PC-3 (cell line): ENCODE data around the gene FMO2. TPM values are rescaled to one million over a fixed set of nuclear protein-coding genes. Genes with fewer than 3 reads are reported as not detected.

Experiments
- ATAC-seq: fragments of 200-7000 bp; cut with Tn5 transposase; 2 replicates; pipeline ENCODE4 v1.9.1; 2020; ENCODE audit warnings: mild to moderate bottlenecking, moderate library complexity
- BruUV-seq: library from RNA; stranded (reverse); fragments of 400-500 nt; replicated peaks from 2 replicates; lab custom pipeline; 2021; lab: Mats Ljungman, UMichigan
- CTCF ChIA-PET: fragments of 300-600 bp; sonication (Branson Sonifier 250); formaldehyde crosslinking; loops from one replicate; lab custom pipeline; 2022; ENCODE audit warnings: antibody characterized with exemption; lab: Charles Lee
- POLR2A ChIA-PET: fragments of 300-600 bp; sonication (Branson Sonifier 250); formaldehyde crosslinking; loops from one replicate; lab custom pipeline; 2022; ENCODE audit warnings: antibody characterized with exemption; ENCODE audit not compliant: unreplicated experiment; lab: Charles Lee
- DNase-seq: peaks from one replicate; pipeline ENCODE4 v3.0.0-alpha.2; 2015
- H2AFZ ChIP-seq: fragments of 300-600 bp; sonication (generic); 2 replicates; pipeline ENCODE4 v1.6.0; 2016; ENCODE audit warnings: antibody characterized with exemption, low read length
- H3F3A ChIP-seq: fragments of 300-600 bp; sonication (generic); one replicate; pipeline ENCODE4 v1.6.0; 2017; ENCODE audit warnings: antibody characterized with exemption, low read length, control low read depth, mild to moderate bottlenecking; ENCODE audit not compliant: unreplicated experiment
- H3K27ac ChIP-seq: fragments of 300-600 bp; sonication (generic); 2 replicates; pipeline ENCODE4 v1.5.1; 2016; ENCODE audit warnings: mild to moderate bottlenecking, low read length
- H3K27me3 ChIP-seq: fragments of 300-600 bp; sonication (generic); 2 replicates; pipeline ENCODE4 v1.6.1; 2016; ENCODE audit warnings: low read length, mixed read lengths
- H3K36me3 ChIP-seq: fragments of 300-600 bp; sonication (generic); 2 replicates; pipeline ENCODE4 v1.6.1; 2016; ENCODE audit warnings: low read depth, mixed run types, low read length, mixed read lengths
- H3K4me1 ChIP-seq: fragments of 300-600 bp; sonication (generic); 2 replicates; pipeline ENCODE4 v1.5.1; 2016; ENCODE audit warnings: low read length; ENCODE audit not compliant: insufficient read depth
- H3K4me2 ChIP-seq: fragments of 300-600 bp; sonication (generic); 2 replicates; pipeline ENCODE4 v1.6.0; 2016; ENCODE audit warnings: low read length
- H3K4me3 ChIP-seq: fragments of 300-600 bp; sonication (generic); 2 replicates; pipeline ENCODE4 v1.5.1; 2016; ENCODE audit warnings: mild to moderate bottlenecking, low read length, mixed read lengths
- H3K79me2 ChIP-seq: fragments of 300-600 bp; sonication (generic); 2 replicates; pipeline ENCODE4 v1.6.1; 2017; ENCODE audit warnings: low read length, mixed read lengths
- H3K9ac ChIP-seq: fragments of 300-600 bp; sonication (generic); 2 replicates; pipeline ENCODE4 v1.6.0; 2016; ENCODE audit warnings: mild to moderate bottlenecking, low read length
- H3K9me2 ChIP-seq: fragments of 300-600 bp; sonication (generic); replicated peaks from 2 replicates; pipeline ENCODE4 v1.6.1; 2016; ENCODE audit warnings: mixed run types, low read length, mixed read lengths
- H3K9me3 ChIP-seq: fragments of 300-600 bp; sonication (generic); 2 replicates; pipeline ENCODE4 v1.6.1; 2016; ENCODE audit warnings: low read length, mixed read lengths
- H4K20me1 ChIP-seq: fragments of 300-600 bp; sonication (generic); 2 replicates; pipeline ENCODE4 v1.6.1; 2016; ENCODE audit warnings: low read length, mixed read lengths
- CTCF ChIP-seq: fragments of 300-600 bp; sonication (generic); conservative IDR thresholded peaks from 2 replicates; pipeline ENCODE4 v1.5.1; 2017; ENCODE audit warnings: antibody characterized with exemption, low read depth, mild to moderate bottlenecking, low read length
- EZH2 ChIP-seq: fragments of 300-600 bp; sonication (generic); IDR thresholded peaks from one replicate; pipeline ENCODE4 v1.6.1; 2017; ENCODE audit warnings: antibody characterized with exemption, mild to moderate bottlenecking, low read length; ENCODE audit not compliant: unreplicated experiment
- EZH2phosphoT487 ChIP-seq: fragments of 300-600 bp; sonication (generic); IDR thresholded peaks from 2 replicates; pipeline ENCODE4 v1.6.1; 2018; ENCODE audit warnings: mild to moderate bottlenecking, antibody characterized with exemption, low read length, borderline replicate concordance
- intact Hi-C: fragments of 100-400 bp; cut with micrococcal nuclease; formaldehyde crosslinking; loops from 2 replicates; pipeline ENCODE4 v1.9.0; 2023
- total RNA-seq: library from RNA; depleted of rRNA; stranded (reverse); fragments of >200 nt; gene quantifications from 2 replicates; pipeline ENCODE4 v1.2.3, GENCODE V29; 2014

Gene FMO2
- total RNA-seq, 1 experiment from 2014 or later, result not detected

DNA sequence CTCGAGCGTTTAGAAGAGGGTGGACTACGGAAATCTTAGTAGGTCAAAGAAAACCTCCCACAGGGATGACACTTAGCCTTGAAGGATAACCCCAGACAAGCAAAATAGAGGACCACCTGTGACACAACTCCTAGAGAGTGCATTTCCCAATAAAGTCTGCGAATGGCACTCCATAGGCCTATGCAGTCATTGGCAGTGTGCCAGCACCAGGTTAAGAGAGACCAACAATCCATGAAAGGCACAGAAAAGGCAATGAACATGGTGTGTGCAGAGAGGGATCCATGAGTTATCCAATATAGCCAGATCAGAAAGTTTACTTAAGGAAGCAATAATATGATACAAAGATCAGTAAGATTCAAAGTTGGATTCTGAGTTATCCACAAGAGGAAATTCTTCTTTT, 45.2 kb upstream of the FMO2 start:
- intact Hi-C loops, result no loop called here
- Histone ChIP-seq H3K9me2 (no peaks in the 10 kb centered on the region), H3F3A (no peaks in the 10 kb centered on the region), H3K79me2 (no peaks in the 10 kb centered on the region), H3K36me3 (no peaks in the 10 kb centered on the region), H2AFZ (no peak overlapping the region), H3K4me1 (no peaks in the 10 kb centered on the region), H3K4me2 (no peak overlapping the region), H3K27me3 (peaks cover 67% of the 10 kb centered on the region), H3K9me3 (no peaks in the 10 kb centered on the region), H3K27ac (no peak overlapping the region), H3K4me3 (no peak overlapping the region), H4K20me1 (no peaks in the 10 kb centered on the region), H3K9ac (no peak overlapping the region)
- CTCF ChIA-PET, result no interaction called here
- DNase-seq, result no peak
- ATAC-seq, result no peak
- BruUV-seq, result no TSS peak
- POLR2A ChIA-PET, result no interaction called here
- TF ChIP-seq CTCF (no peak), EZH2 (no peak), EZH2phosphoT487 (no peak)

GRCh38 chr1:171140401-171140800, 44.7 kb upstream of the FMO2 start:
- H3K27me3 ChIP-seq, result peaks cover 68% of the 10 kb centered on the region
- H4K20me1 ChIP-seq, result no peaks in the 10 kb centered on the region
- BruUV-seq, result no TSS peak
- no peak for ATAC-seq
- POLR2A ChIA-PET, result no interaction called here
- H3K4me3 ChIP-seq, result no peak overlapping the region
- CTCF ChIA-PET, result no interaction called here
- H3K79me2 ChIP-seq, result no peaks in the 10 kb centered on the region
- no peaks in the 10 kb centered on the region for H3K36me3 ChIP-seq
- intact Hi-C loops, result no loop called here
- no peak overlapping the region for H2AFZ ChIP-seq
- no peak for DNase-seq
- H3K4me2 ChIP-seq, result no peak overlapping the region
- no peaks in the 10 kb centered on the region for H3K9me3 ChIP-seq
- no peak overlapping the region for H3K27ac ChIP-seq
- TF ChIP-seq CTCF, result no peak
- no peak for TF ChIP-seq EZH2phosphoT487
- no peak for TF ChIP-seq EZH2
- no peaks in the 10 kb centered on the region for H3K4me1 ChIP-seq
- H3K9ac ChIP-seq, result no peak overlapping the region
- no peaks in the 10 kb centered on the region for H3K9me2 ChIP-seq
- H3F3A ChIP-seq, result no peaks in the 10 kb centered on the region

- Histone ChIP-seq H3K4me1 (no peaks in the 10 kb centered on the region), H2AFZ (no peak overlapping the region), H3K27ac (no peak overlapping the region), H3K27me3 (peaks cover 69% of the 10 kb centered on the region), H3K9me3 (no peaks in the 10 kb centered on the region), H3K4me2 (no peak overlapping the region), H3K4me3 (no peak overlapping the region), H3K36me3 (no peaks in the 10 kb centered on the region), H3K79me2 (no peaks in the 10 kb centered on the region), H3K9me2 (no peaks in the 10 kb centered on the region), H3F3A (no peaks in the 10 kb centered on the region), H4K20me1 (no peaks in the 10 kb centered on the region), H3K9ac (no peak overlapping the region)
- no peak for TF ChIP-seq EZH2phosphoT487
- TF ChIP-seq EZH2, result no peak
- TF ChIP-seq CTCF, result no peak
- no peak for DNase-seq
- ChIA-PET CTCF (no interaction called here), POLR2A (no interaction called here)
- intact Hi-C loops, result no loop called here
- no peak for ATAC-seq
- no TSS peak for BruUV-seq
These were observed 44.0 kb upstream of the FMO2 start for GRCh38 chr1:171140956-171141687.
